Neural cell (in vitro differentiated cells): ENCODE results near the gene TBCK. TPM values are rescaled to one million over a fixed set of nuclear protein-coding genes. Genes with fewer than 3 reads are reported as not detected.

Source experiments
- H2AFZ ChIP-seq: fragments of 200-600, 300-800 bp; sonication (generic), shearing (Covaris generic); 2 replicates; pipeline ENCODE4 v1.6.0; 2014; ENCODE audit warnings: low read depth, mild to moderate bottlenecking, antibody characterized with exemption, low read length, moderate library complexity
- H3F3A ChIP-seq: fragments of 200-600 bp; shearing (Covaris generic); 2 replicates; pipeline ENCODE4 v1.6.1; 2016; ENCODE audit warnings: mild to moderate bottlenecking, moderate library complexity, mixed read lengths, antibody characterized with exemption, low read length; ENCODE audit not compliant: insufficient read depth, poor library complexity, severe bottlenecking
- H3K27ac ChIP-seq: fragments of 200-600, 300-800 bp; sonication (generic), shearing (Covaris generic); 2 replicates; pipeline ENCODE4 v1.5.1; 2014; ENCODE audit warnings: mild to moderate bottlenecking, low read length, moderate library complexity
- H3K27me3 ChIP-seq: fragments of 300-800, 200-600 bp; sonication (generic), shearing (Covaris generic); 2 replicates; pipeline ENCODE4 v1.6.0; 2014; ENCODE audit warnings: mild to moderate bottlenecking, low read depth, low read length, moderate library complexity; ENCODE audit not compliant: insufficient read depth
- H3K36me3 ChIP-seq: fragments of 300-800, 200-600 bp; sonication (generic), shearing (Covaris generic); 2 replicates; pipeline ENCODE4 v1.5.1; 2014; ENCODE audit warnings: mild to moderate bottlenecking, antibody characterized with exemption, low read length, moderate library complexity; ENCODE audit not compliant: insufficient read depth
- H3K4me2 ChIP-seq: fragments of 300-800, 200-600 bp; sonication (generic), shearing (Covaris generic); 2 replicates; pipeline ENCODE4 v1.6.0; 2014; ENCODE audit warnings: mild to moderate bottlenecking, low read length
- H3K4me3 ChIP-seq: fragments of 300-800, 200-600 bp; sonication (generic), shearing (Covaris generic); 2 replicates; pipeline ENCODE4 v1.5.1; 2014; ENCODE audit warnings: mild to moderate bottlenecking, low read length, moderate library complexity
- H3K79me2 ChIP-seq: fragments of 200-600 bp; shearing (Covaris generic); replicated peaks from 2 replicates; pipeline ENCODE4 v1.6.0; 2014; ENCODE audit warnings: mild to moderate bottlenecking, low read length, moderate library complexity; ENCODE audit not compliant: insufficient read depth
- H3K9ac ChIP-seq: fragments of 300-800, 200-600 bp; sonication (generic), shearing (Covaris generic); 2 replicates; pipeline ENCODE4 v1.6.1; 2016; ENCODE audit warnings: mild to moderate bottlenecking, low read length, mixed read lengths
- H3K9me2 ChIP-seq: fragments of 200-600 bp; shearing (Covaris generic); 2 replicates; pipeline ENCODE4 v1.6.1; 2016; ENCODE audit warnings: mild to moderate bottlenecking, low read length, mixed read lengths; ENCODE audit not compliant: insufficient read depth
- H3K9me3 ChIP-seq: fragments of 200-600, 300-800 bp; sonication (generic), shearing (Covaris generic); 2 replicates; pipeline ENCODE4 v1.6.1; 2016; ENCODE audit warnings: mild to moderate bottlenecking, mixed run types, low read length, moderate library complexity, mixed read lengths
- H4K20me1 ChIP-seq: fragments of 200-600 bp; shearing (Covaris generic); 2 replicates; pipeline ENCODE4 v1.6.1; 2016; ENCODE audit warnings: mild to moderate bottlenecking, mixed run types; ENCODE audit not compliant: insufficient read depth
- CTCF ChIP-seq: fragments of 450-650 bp; IDR thresholded peaks from 2 replicates; pipeline ENCODE4 v1.5.1; 2014; ENCODE audit warnings: antibody characterized with exemption, mild to moderate bottlenecking, moderate library complexity; ENCODE audit not compliant: poor library complexity, severe bottlenecking
- EP300 ChIP-seq: fragments of 450-650 bp; conservative IDR thresholded peaks from 2 replicates; pipeline ENCODE4 v1.6.1; 2014; ENCODE audit warnings: antibody characterized with exemption, mild to moderate bottlenecking, moderate library complexity; ENCODE audit not compliant: poor library complexity, severe bottlenecking
- EZH2 ChIP-seq: fragments of 200-600, 300-800 bp; shearing (Covaris generic), sonication (generic); IDR thresholded peaks from 2 replicates; pipeline ENCODE4 v1.6.1; 2014; ENCODE audit warnings: antibody characterized with exemption, low read length, borderline replicate concordance, mild to moderate bottlenecking; ENCODE audit not compliant: insufficient read depth, poor library complexity, severe bottlenecking
- MXI1 ChIP-seq: fragments of 450-650 bp; conservative IDR thresholded peaks from 2 replicates; pipeline ENCODE4 v1.6.1; 2014; ENCODE audit warnings: antibody characterized with exemption, mild to moderate bottlenecking; ENCODE audit not compliant: poor library complexity, severe bottlenecking
- POLR2AphosphoS5 ChIP-seq: IDR thresholded peaks from 2 replicates; pipeline ENCODE4 v1.6.1; 2012
- RAD21 ChIP-seq: fragments of 450-650 bp; conservative IDR thresholded peaks from 2 replicates; pipeline ENCODE4 v1.6.1; 2014; ENCODE audit warnings: antibody characterized with exemption, mild to moderate bottlenecking, moderate library complexity
- REST ChIP-seq: IDR thresholded peaks from 2 replicates; pipeline ENCODE4 v1.6.1; 2012; ENCODE audit warnings: borderline replicate concordance
- SMC3 ChIP-seq: fragments of 450-650 bp; conservative IDR thresholded peaks from 2 replicates; pipeline ENCODE4 v1.6.1; 2014; ENCODE audit warnings: antibody characterized with exemption, mild to moderate bottlenecking, moderate library complexity; ENCODE audit not compliant: poor library complexity
- TAF1 ChIP-seq: IDR thresholded peaks from 2 replicates; pipeline ENCODE4 v1.6.1; 2012; ENCODE audit warnings: low read depth
- polyA plus RNA-seq: library from polyadenylated mRNA; depleted of rRNA; stranded (reverse); fragments of >200 nt; gene quantifications from 2 replicates; pipeline ENCODE4 v1.2.3, GENCODE V29; 2014

Gene TBCK
- polyA plus RNA-seq, 1 donor from 2014 or later, result 55.0 TPM

GRCh38 chr4:106136777-106137331, 179.2 kb downstream of the TBCK start:
- H3K27ac ChIP-seq, result no peak overlapping the region
- H3K9me2 ChIP-seq, result no peaks in the 10 kb centered on the region
- no peaks in the 10 kb centered on the region for H3K79me2 ChIP-seq
- H3K9me3 ChIP-seq, result peaks cover 8% of the 10 kb centered on the region
- no peak for TF ChIP-seq EZH2
- TF ChIP-seq REST, result no peak
- TF ChIP-seq MXI1, result no peak
- TF ChIP-seq CTCF, result no peak
- no peak for TF ChIP-seq POLR2AphosphoS5
- no peak for TF ChIP-seq SMC3
- TF ChIP-seq EP300, result no peak
- TF ChIP-seq TAF1, result no peak
- no peaks in the 10 kb centered on the region for H3F3A ChIP-seq
- H2AFZ ChIP-seq, result no peak overlapping the region
- no peaks in the 10 kb centered on the region for H3K27me3 ChIP-seq
- H4K20me1 ChIP-seq, result no peaks in the 10 kb centered on the region
- peaks cover 5% of the 10 kb centered on the region for H3K36me3 ChIP-seq
- no peak overlapping the region for H3K9ac ChIP-seq
- H3K4me2 ChIP-seq, result no peak overlapping the region
- no peak overlapping the region for H3K4me3 ChIP-seq

GRCh38 chr4:106132045-106132444, 184.0 kb downstream of the TBCK start:
- TF ChIP-seq EP300, result no peak
- no peak for TF ChIP-seq EZH2
- TF ChIP-seq SMC3, result no peak
- no peak for TF ChIP-seq RAD21
- TF ChIP-seq POLR2AphosphoS5, result no peak
- TF ChIP-seq CTCF, result no peak
- no peak for TF ChIP-seq TAF1
- no peak for TF ChIP-seq MXI1
- Histone ChIP-seq H4K20me1 (no peaks in the 10 kb centered on the region), H3K9ac (no peak overlapping the region), H3F3A (no peaks in the 10 kb centered on the region), H3K79me2 (no peaks in the 10 kb centered on the region), H3K9me3 (peaks cover 8% of the 10 kb centered on the region), H3K4me2 (no peak overlapping the region), H3K9me2 (no peaks in the 10 kb centered on the region), H3K27ac (no peak overlapping the region), H2AFZ (no peak overlapping the region), H3K4me3 (no peak overlapping the region), H3K27me3 (no peaks in the 10 kb centered on the region), H3K36me3 (peaks cover 5% of the 10 kb centered on the region)
